GM18870 (cell line): Measurements from ENCODE around the gene JAK2.
A peak's percentile ranks its signal among the peaks of the same experiment; 100 is the strongest.
"Not testable (repeated sequence)": the region's sequence is repeated elsewhere in the genome, so short reads cannot be mapped to it uniquely, and the experiment has no call there.

Experiments
- ATAC-seq: cut with Tn5 transposase; IDR thresholded peaks from one replicate; pipeline ENCODE4 v1.9.1; 2021; ENCODE audit warnings: moderate library complexity; ENCODE audit not compliant: unreplicated experiment

The JAK2 gene

GRCh38 chr9:4980086-4980727 lies 4.9 kb upstream of the JAK2 start:
- no peak for ATAC-seq

- no peak for ATAC-seq
Observed at GRCh38 chr9:4982721-4983482, 2.2 kb upstream of the JAK2 start.

- ATAC-seq: no peak
Observed at GRCh38 chr9:4983601-4984165, 1.4 kb upstream of the JAK2 start.

- peak; percentile 5 for ATAC-seq
Observed at GRCh38 chr9:4984171-4984620, 876 bp upstream of the JAK2 start.

- peak; percentile 19 for ATAC-seq
Observed at GRCh38 chr9:4985386-4986266, 554 bp downstream of the JAK2 start.

GRCh38 chr9:4986296-4986695 lies 1.2 kb downstream of the JAK2 start:
- no peak for ATAC-seq

- ATAC-seq: no peak
Observed at GRCh38 chr9:4986783-4987182, 1.7 kb downstream of the JAK2 start.

GRCh38 chr9:4987961-4988421 lies 2.9 kb downstream of the JAK2 start:
- no peak for ATAC-seq

GRCh38 chr9:4992872-4993271 lies 7.8 kb downstream of the JAK2 start:
- ATAC-seq: no peak

- ATAC-seq: no peak
Observed at GRCh38 chr9:4994166-4994890, 9.3 kb downstream of the JAK2 start.

- ATAC-seq: no peak
Observed at GRCh38 chr9:4997196-4997595, 12.1 kb downstream of the JAK2 start.

GRCh38 chr9:4997631-4998030 lies 12.6 kb downstream of the JAK2 start:
- no peak for ATAC-seq

- ATAC-seq: no peak
Observed at GRCh38 chr9:5002811-5003210, 17.7 kb downstream of the JAK2 start.

GRCh38 chr9:5004481-5004880 lies 19.4 kb downstream of the JAK2 start:
- ATAC-seq: no peak

GRCh38 chr9:5008202-5008601 lies 23.1 kb downstream of the JAK2 start:
- no peak for ATAC-seq

GRCh38 chr9:5013374-5013773 lies 28.3 kb downstream of the JAK2 start:
- ATAC-seq: no peak

- no peak for ATAC-seq
Observed at GRCh38 chr9:5015934-5016333, 30.9 kb downstream of the JAK2 start.

- ATAC-seq: no peak
Observed at GRCh38 chr9:5025416-5025815, 40.3 kb downstream of the JAK2 start.

GRCh38 chr9:5031941-5032340 lies 46.9 kb downstream of the JAK2 start:
- ATAC-seq: not testable (repeated sequence)

GRCh38 chr9:5040730-5041389 lies 55.8 kb downstream of the JAK2 start:
- no peak for ATAC-seq
